ENCODE results near the gene ENPP1.

The ENPP1 gene

DNA sequence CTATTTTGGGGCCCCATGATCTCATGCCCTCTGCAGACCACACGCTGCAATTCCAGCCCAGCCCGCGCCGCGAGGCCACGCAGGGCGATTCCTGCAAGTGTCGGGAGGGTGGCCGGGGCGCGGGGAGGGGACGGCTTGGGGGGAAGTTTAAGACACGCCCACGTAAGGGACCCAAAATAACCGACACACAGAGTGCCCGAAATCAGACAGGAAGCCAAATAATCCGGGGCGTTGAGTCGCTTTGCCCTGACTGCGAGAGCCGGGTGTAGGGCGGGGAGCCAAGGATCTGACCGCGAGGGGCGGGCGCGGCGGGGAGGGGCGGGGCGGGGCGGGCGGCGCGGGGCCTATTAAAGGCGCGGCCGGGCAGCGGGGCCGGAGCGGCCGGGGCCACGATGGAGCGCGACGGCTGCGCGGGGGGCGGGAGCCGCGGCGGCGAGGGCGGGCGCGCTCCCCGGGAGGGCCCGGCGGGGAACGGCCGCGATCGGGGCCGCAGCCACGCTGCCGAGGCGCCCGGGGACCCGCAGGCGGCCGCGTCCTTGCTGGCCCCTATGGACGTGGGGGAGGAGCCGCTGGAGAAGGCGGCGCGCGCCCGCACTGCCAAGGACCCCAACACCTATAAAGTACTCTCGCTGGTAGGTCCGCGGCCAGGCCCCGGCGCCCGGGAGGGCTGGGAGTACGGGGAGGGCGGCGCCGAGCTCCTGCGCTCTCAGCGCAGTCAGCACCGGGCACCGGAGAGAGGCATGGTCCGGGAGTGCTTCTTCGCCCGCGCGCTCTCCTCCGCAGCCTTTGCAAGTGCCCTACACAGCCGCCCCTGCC, at the start of gene ENPP1:
TSS of gene ENPP1 (plus strand) at position 377 of the 816 bp plus-strand sequence. CDS start at position 393, 16 bp downstream.
- peak within 1 kb of the TSS; percentile 91 for H3K4me3 ChIP-seq (ENCODE audit: low read length)
- no peaks in the 10 kb centered on the region for H3K27me3 ChIP-seq (replicated peaks; ENCODE audit: control insufficient read depth, insufficient read depth, low read length)
- H3K9me3 ChIP-seq (ENCODE audit: control insufficient read depth, low read length) = no peaks in the 10 kb centered on the region
- no peaks in the 10 kb centered on the region for H3K36me3 ChIP-seq (ENCODE audit: control insufficient read depth, insufficient read depth, low read length, severe bottlenecking)
- DNase-seq (ENCODE audit: low read depth) = peak; percentile 86
- peak within 1 kb of the TSS; percentile 79 for H3K9ac ChIP-seq (ENCODE audit: low read length)
- H3K4me1 ChIP-seq (ENCODE audit: control insufficient read depth, insufficient read depth, low read length) = peaks cover 12% of the 10 kb centered on the region

DNA sequence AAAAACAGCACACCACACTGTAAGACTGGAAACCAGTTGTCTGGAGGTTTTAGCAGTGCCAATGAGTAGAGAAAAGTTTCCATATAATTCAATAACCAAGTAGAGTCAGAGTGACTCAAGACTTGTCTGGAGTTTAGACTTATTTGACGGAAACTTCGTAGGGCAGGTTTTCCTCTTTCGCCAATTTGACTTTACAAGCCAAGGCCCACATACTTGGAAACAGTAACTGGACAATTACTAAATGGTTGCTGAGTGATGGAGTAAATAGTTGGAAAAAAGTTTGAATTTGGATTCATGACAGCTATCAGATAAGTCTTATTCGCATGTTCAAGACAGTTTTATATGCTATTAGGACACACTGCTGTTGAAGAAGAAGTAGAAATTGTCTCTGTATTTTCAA, 48.9 kb upstream of the ENPP1 start:
- H3K9me3 ChIP-seq (ENCODE audit: control insufficient read depth, low read length) = peaks cover 7% of the 10 kb centered on the region
- no peaks in the 10 kb centered on the region for H3K27me3 ChIP-seq (replicated peaks; ENCODE audit: control insufficient read depth, insufficient read depth, low read length)

DNA sequence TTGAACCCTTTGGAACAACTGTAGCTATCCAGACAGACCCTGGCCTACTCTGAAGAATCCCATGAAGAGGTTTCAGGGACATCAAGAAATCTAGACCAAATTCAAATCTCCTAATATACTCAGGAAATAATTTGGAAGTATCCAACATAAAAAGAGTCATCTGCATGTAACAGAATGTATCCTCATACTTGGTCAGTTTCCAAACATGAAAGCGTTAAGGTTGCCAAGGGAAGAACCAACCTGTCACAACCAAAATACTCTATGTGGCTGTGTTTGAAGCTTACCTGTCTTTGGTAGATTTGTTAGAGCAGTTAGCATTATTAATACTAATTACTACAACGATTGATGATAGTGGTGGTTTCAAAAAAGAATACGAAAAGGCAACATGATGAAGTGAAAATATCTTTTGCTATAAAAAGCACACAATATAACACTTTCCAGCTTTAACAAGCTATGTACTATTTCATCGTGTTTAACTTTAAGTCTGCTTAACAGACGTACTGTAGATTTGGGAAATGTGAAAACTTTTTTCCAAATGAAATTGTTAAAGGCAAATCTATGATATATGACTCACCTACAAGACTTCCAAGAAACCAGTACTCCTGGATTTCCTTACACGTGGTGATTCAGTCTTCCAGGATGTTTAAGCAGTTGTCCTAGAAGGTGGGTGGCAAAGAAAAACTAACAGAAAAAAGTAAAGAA, 46.6 kb upstream of the ENPP1 start:
- Histone ChIP-seq H3K36me3 (ENCODE audit: control insufficient read depth, insufficient read depth, low read length, severe bottlenecking) (no peaks in the 10 kb centered on the region), H3K9me3 (ENCODE audit: control insufficient read depth, low read length) (no peaks in the 10 kb centered on the region), H3K9ac (ENCODE audit: low read length) (no peak overlapping the region), H3K4me3 (ENCODE audit: low read length) (no peak overlapping the region), H3K4me1 (ENCODE audit: control insufficient read depth, insufficient read depth, low read length) (peaks cover 39% of the 10 kb centered on the region), H3K27me3 (replicated peaks; ENCODE audit: control insufficient read depth, insufficient read depth, low read length) (no peaks in the 10 kb centered on the region)
- peak; percentile 28 for DNase-seq (ENCODE audit: low read depth)

More for the DNA sequence above, 48.9 kb upstream of the ENPP1 start:
- Histone ChIP-seq H3K4me3 (ENCODE audit: low read length) (no peak overlapping the region), H3K36me3 (ENCODE audit: control insufficient read depth, insufficient read depth, low read length, severe bottlenecking) (no peaks in the 10 kb centered on the region), H3K4me1 (ENCODE audit: control insufficient read depth, insufficient read depth, low read length) (peaks cover 16% of the 10 kb centered on the region), H3K9ac (ENCODE audit: low read length) (no peak overlapping the region)
- no peak for DNase-seq (ENCODE audit: low read depth)

DNA sequence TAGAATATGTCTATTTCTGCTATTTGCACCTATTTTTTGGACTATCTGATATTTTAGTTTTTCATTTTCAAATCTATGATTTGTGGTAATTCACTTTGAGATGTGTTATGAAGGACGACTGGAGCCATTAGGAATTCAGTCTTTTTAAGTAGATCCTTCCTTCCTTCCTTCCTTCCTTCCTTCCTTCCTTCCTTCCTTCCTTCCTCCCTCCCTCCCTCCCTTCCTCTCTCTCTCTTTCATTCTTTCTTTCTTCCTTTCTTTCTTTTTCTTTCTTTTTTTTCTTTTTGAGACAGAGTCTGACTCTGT, 46.1 kb upstream of the ENPP1 start:
- Histone ChIP-seq H3K9me3 (ENCODE audit: control insufficient read depth, low read length) (no peaks in the 10 kb centered on the region), H3K36me3 (ENCODE audit: control insufficient read depth, insufficient read depth, low read length, severe bottlenecking) (no peaks in the 10 kb centered on the region), H3K4me3 (ENCODE audit: low read length) (no peak overlapping the region), H3K9ac (ENCODE audit: low read length) (no peak overlapping the region), H3K27me3 (replicated peaks; ENCODE audit: control insufficient read depth, insufficient read depth, low read length) (no peaks in the 10 kb centered on the region), H3K4me1 (ENCODE audit: control insufficient read depth, insufficient read depth, low read length) (peaks cover 39% of the 10 kb centered on the region)
- no peak for DNase-seq (ENCODE audit: low read depth)

DNA sequence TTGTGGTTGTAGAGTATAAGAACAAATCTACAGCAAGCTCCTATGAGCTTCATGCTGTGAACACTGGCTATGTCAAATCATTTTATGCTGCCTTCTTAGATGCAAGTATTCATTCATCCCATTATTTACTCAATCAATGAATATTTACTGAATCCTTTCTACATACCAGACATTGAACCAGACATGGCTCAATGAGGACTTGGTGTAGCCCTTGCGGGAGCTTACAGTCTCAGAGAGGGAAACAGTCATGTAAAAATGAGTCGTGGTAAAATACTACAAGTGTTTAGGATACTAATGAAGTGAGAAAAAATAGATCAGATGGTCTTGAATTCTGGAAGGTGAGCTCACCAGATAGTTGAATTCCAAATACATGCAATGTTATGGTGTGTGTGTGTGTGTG, 44.8 kb upstream of the ENPP1 start:
- no peak overlapping the region for H3K9ac ChIP-seq (ENCODE audit: low read length)
- no peak for DNase-seq (ENCODE audit: low read depth)
- no peaks in the 10 kb centered on the region for H3K9me3 ChIP-seq (ENCODE audit: control insufficient read depth, low read length)
- H3K4me1 ChIP-seq (ENCODE audit: control insufficient read depth, insufficient read depth, low read length) = peaks cover 39% of the 10 kb centered on the region
- H3K4me3 ChIP-seq (ENCODE audit: low read length) = no peak overlapping the region
- no peaks in the 10 kb centered on the region for H3K27me3 ChIP-seq (replicated peaks; ENCODE audit: control insufficient read depth, insufficient read depth, low read length)
- no peaks in the 10 kb centered on the region for H3K36me3 ChIP-seq (ENCODE audit: control insufficient read depth, insufficient read depth, low read length, severe bottlenecking)

DNA sequence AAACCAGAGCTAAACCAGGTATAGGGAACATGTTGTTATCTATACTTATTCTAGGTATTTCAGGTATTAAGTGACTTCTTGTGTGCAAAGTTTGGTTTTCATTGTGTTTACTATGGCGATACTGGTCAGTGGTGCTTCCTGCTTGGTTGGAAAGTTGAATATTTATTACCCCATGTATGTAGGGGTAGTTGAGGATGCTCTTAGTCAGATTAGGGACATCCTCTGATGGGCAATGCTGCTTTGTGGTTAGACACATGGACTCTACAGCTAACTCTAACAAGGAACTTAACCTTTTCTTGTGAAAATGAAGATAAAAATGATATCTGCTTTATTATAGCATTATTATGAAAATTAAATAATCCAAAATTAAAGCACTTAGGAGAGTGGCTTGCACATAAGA, 44.1 kb upstream of the ENPP1 start:
- no peaks in the 10 kb centered on the region for H3K27me3 ChIP-seq (replicated peaks; ENCODE audit: control insufficient read depth, insufficient read depth, low read length)
- no peaks in the 10 kb centered on the region for H3K9me3 ChIP-seq (ENCODE audit: control insufficient read depth, low read length)
- H3K36me3 ChIP-seq (ENCODE audit: control insufficient read depth, insufficient read depth, low read length, severe bottlenecking) = no peaks in the 10 kb centered on the region
- H3K4me3 ChIP-seq (ENCODE audit: low read length) = no peak overlapping the region
- DNase-seq (ENCODE audit: low read depth) = no peak
- H3K4me1 ChIP-seq (ENCODE audit: control insufficient read depth, insufficient read depth, low read length) = peaks cover 38% of the 10 kb centered on the region
- no peak overlapping the region for H3K9ac ChIP-seq (ENCODE audit: low read length)

DNA sequence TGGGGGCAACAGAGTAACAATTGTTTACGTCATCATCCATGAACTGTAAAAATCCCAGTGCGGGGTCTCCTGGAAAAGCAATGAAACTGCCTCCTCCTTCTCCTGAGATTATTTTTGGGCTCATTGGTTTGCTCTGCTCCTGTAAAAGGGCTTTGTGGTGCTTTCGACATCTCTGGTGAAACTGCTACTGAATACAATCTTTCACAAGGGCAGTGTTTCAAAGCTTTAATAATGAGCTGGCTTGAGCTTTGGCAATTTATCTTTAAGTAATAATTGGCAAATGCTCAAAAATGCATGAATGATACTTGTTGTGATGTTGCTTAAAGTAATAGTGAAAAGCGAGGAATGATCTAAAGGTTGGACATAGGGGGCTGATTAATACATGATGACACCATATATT, 43.5 kb upstream of the ENPP1 start:
- no peak overlapping the region for H3K4me3 ChIP-seq (ENCODE audit: low read length)
- no peak for DNase-seq (ENCODE audit: low read depth)
- H3K4me1 ChIP-seq (ENCODE audit: control insufficient read depth, insufficient read depth, low read length) = peaks cover 34% of the 10 kb centered on the region
- H3K36me3 ChIP-seq (ENCODE audit: control insufficient read depth, insufficient read depth, low read length, severe bottlenecking) = no peaks in the 10 kb centered on the region
- no peaks in the 10 kb centered on the region for H3K9me3 ChIP-seq (ENCODE audit: control insufficient read depth, low read length)
- H3K9ac ChIP-seq (ENCODE audit: low read length) = no peak overlapping the region
- no peaks in the 10 kb centered on the region for H3K27me3 ChIP-seq (replicated peaks; ENCODE audit: control insufficient read depth, insufficient read depth, low read length)

DNA sequence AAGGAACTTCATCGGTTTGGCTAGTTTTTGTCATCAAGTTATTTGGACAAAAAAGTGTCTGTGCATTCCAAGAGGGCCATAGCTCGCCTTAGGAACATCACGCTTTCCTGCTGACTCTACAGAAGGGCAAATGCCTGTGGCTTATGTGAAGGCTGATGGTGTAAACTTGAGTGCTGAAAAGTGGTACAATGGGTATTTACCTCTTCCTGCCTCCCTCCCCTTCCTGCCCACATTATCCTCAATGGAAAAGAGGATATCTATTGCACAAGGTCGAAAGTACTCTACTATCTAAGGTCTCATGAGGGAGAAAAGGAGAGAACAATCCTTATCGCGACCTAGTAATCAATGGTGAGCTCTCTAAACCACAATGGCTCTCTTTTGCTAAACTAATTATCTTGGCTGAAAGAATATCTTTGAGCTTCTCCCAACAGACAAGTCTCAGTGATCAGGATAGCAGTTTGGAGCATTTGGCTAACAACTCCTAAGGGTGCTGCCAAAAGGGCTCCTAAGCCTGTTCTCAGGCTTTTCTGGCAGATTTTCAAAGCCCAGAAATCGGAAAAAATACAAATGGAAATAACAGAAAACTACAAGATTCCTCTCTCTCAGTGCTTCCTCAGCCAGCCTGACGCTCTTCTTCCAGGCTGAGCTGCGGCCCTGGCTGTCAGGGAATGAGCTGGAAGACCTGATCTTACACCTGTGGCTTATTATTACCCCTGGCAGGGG, 42.6 kb upstream of the ENPP1 start:
- H3K4me3 ChIP-seq (ENCODE audit: low read length) = peak overlapping the region; percentile 34
- H3K9me3 ChIP-seq (ENCODE audit: control insufficient read depth, low read length) = no peaks in the 10 kb centered on the region
- no peaks in the 10 kb centered on the region for H3K27me3 ChIP-seq (replicated peaks; ENCODE audit: control insufficient read depth, insufficient read depth, low read length)
- peaks cover 34% of the 10 kb centered on the region for H3K4me1 ChIP-seq (ENCODE audit: control insufficient read depth, insufficient read depth, low read length)
- H3K9ac ChIP-seq (ENCODE audit: low read length) = peak overlapping the region; percentile 52
- DNase-seq (ENCODE audit: low read depth) = peak; percentile 30
- H3K36me3 ChIP-seq (ENCODE audit: control insufficient read depth, insufficient read depth, low read length, severe bottlenecking) = no peaks in the 10 kb centered on the region

DNA sequence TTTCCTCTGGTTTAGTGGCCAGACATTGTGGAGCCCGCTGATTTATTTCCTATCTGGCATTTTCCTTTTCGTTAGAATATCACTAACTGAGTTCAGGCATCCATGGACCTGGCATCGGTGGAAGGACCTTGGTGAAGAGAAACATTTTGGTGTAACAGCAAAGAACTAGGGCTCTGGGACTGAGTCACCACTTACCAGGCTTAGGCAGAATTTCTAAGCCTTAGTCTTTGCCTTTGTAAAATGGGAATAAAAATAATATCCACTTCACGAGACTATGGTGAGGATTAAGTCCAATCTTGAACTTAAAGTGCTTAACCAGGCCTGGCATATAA, 42.0 kb upstream of the ENPP1 start:
- Histone ChIP-seq H3K36me3 (ENCODE audit: control insufficient read depth, insufficient read depth, low read length, severe bottlenecking) (no peaks in the 10 kb centered on the region), H3K4me1 (ENCODE audit: control insufficient read depth, insufficient read depth, low read length) (peaks cover 37% of the 10 kb centered on the region), H3K27me3 (replicated peaks; ENCODE audit: control insufficient read depth, insufficient read depth, low read length) (no peaks in the 10 kb centered on the region), H3K4me3 (ENCODE audit: low read length) (peak overlapping the region; percentile 34), H3K9ac (ENCODE audit: low read length) (peak overlapping the region; percentile 52), H3K9me3 (ENCODE audit: control insufficient read depth, low read length) (no peaks in the 10 kb centered on the region)
- DNase-seq (ENCODE audit: low read depth) = no peak

DNA sequence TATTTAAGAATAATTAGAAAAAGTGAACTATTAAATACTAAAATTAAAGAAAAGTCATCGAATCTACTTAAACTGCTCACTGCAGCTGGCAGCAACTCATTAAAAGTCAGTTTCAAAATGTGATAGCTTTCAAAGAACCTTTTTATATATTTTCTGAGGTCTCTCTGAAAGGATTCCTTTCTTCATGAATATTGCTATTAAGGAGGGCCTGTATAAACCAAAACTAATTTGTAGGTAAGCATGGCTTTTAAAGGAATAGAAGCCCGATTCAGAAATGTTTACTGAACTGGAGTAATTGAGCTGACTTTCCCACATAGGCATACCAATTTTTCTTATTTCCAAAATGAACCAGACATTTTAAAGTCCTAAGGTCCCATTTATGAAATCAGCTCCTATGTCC, 41.2 kb upstream of the ENPP1 start:
- no peak overlapping the region for H3K9ac ChIP-seq (ENCODE audit: low read length)

DNA sequence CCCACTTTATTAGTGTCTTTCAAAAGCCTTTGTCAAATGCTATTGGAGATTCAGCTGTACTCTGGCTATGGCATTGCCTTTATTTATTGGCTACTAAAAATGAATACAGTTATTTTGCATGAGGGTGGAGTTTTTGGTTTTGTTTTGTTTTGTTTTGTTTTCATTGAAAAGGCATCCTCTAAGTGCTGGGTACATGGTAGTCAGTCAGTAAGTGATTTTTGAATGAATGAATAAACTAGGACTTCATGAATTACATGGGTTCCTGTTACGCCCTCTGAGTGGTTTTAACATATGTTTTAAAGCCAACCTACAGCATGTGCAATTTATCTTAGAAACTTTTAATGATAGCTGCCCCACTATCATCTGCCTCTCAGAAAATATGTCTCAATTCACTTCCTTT, 38.9 kb upstream of the ENPP1 start:
- Histone ChIP-seq H3K36me3 (ENCODE audit: control insufficient read depth, insufficient read depth, low read length, severe bottlenecking) (no peaks in the 10 kb centered on the region), H3K9ac (ENCODE audit: low read length) (no peak overlapping the region), H3K4me3 (ENCODE audit: low read length) (no peak overlapping the region), H3K4me1 (ENCODE audit: control insufficient read depth, insufficient read depth, low read length) (peaks cover 32% of the 10 kb centered on the region), H3K27me3 (replicated peaks; ENCODE audit: control insufficient read depth, insufficient read depth, low read length) (no peaks in the 10 kb centered on the region), H3K9me3 (ENCODE audit: control insufficient read depth, low read length) (no peaks in the 10 kb centered on the region)
- DNase-seq (ENCODE audit: low read depth) = no peak

More for the DNA sequence above, 41.2 kb upstream of the ENPP1 start:
- DNase-seq (ENCODE audit: low read depth) = no peak
- Histone ChIP-seq H3K4me1 (ENCODE audit: control insufficient read depth, insufficient read depth, low read length) (peaks cover 43% of the 10 kb centered on the region), H3K4me3 (ENCODE audit: low read length) (no peak overlapping the region), H3K36me3 (ENCODE audit: control insufficient read depth, insufficient read depth, low read length, severe bottlenecking) (no peaks in the 10 kb centered on the region), H3K9me3 (ENCODE audit: control insufficient read depth, low read length) (no peaks in the 10 kb centered on the region), H3K27me3 (replicated peaks; ENCODE audit: control insufficient read depth, insufficient read depth, low read length) (no peaks in the 10 kb centered on the region)

Measured in adipocyte (in vitro differentiated cells).